HG03175 (cell line): ENCODE data around the gene CRACR2B.

ENCODE experiments used
- ATAC-seq: cut with Tn5 transposase; IDR thresholded peaks from one replicate; pipeline ENCODE4 v1.9.1; 2021; ENCODE audit warnings: mild to moderate bottlenecking, moderate library complexity; ENCODE audit not compliant: unreplicated experiment

CRACR2B gene

GRCh38 chr11:837189-837989 lies 9.7 kb downstream of the CRACR2B start:
- no peak for ATAC-seq

- ATAC-seq: no peak
Observed at GRCh38 chr11:837990-838307, 10.2 kb downstream of the CRACR2B start.

- ATAC-seq: no peak
Observed at GRCh38 chr11:838441-839279, 10.9 kb downstream of the CRACR2B start.

- ATAC-seq: no peak
Observed at GRCh38 chr11:839280-839623, 11.5 kb downstream of the CRACR2B start.

- no peak for ATAC-seq
Observed at GRCh38 chr11:839875-840617, 12.3 kb downstream of the CRACR2B start.

GRCh38 chr11:841981-842369 lies 14.3 kb downstream of the CRACR2B start:
- peak; percentile 33 for ATAC-seq

GRCh38 chr11:842370-843002 lies 14.8 kb downstream of the CRACR2B start, which contains the start of the genes POLR2L and TSPAN4:
POLR2L (minus strand) TSS chr11:842529; CDS start chr11:842508, 21 bp downstream.
TSPAN4 (plus strand) TSS chr11:842852; CDS start chr11:850305, 7,453 bp downstream.
- ATAC-seq: peak; percentile 65

GRCh38 chr11:843086-843734 lies 15.5 kb downstream of the CRACR2B start:
- no peak for ATAC-seq

- ATAC-seq: no peak
Observed at GRCh38 chr11:843818-844692, 16.3 kb downstream of the CRACR2B start.

- no peak for ATAC-seq
Observed at GRCh38 chr11:844693-845644, 17.2 kb downstream of the CRACR2B start.

GRCh38 chr11:845872-846495 lies 18.3 kb downstream of the CRACR2B start:
- no peak for ATAC-seq

- ATAC-seq: no peak
Observed at GRCh38 chr11:846496-847098, 18.9 kb downstream of the CRACR2B start.

- ATAC-seq: no peak
Observed at GRCh38 chr11:847876-848275, 20.2 kb downstream of the CRACR2B start.

- ATAC-seq: no peak
Observed at GRCh38 chr11:848380-848931, 20.7 kb downstream of the CRACR2B start.

- no peak for ATAC-seq
Observed at GRCh38 chr11:849104-849824, 21.5 kb downstream of the CRACR2B start.

GRCh38 chr11:849951-850774 lies 22.4 kb downstream of the CRACR2B start:
- no peak for ATAC-seq
